CD4-positive, alpha-beta T cell treated with Interleukin-15 for 1 hour (primary cell): ENCODE results near the gene SEMA4G.

Source experiments
- DNase-seq: peaks from one replicate; pipeline ENCODE4 v3.0.0-alpha.2; 2020

SEMA4G gene

GRCh38 chr10:101007915-101008822, 38.9 kb downstream of the SEMA4G start:
- no peak for DNase-seq

GRCh38 chr10:101008823-101009423, 39.6 kb downstream of the SEMA4G start:
- no peak for DNase-seq

DNA sequence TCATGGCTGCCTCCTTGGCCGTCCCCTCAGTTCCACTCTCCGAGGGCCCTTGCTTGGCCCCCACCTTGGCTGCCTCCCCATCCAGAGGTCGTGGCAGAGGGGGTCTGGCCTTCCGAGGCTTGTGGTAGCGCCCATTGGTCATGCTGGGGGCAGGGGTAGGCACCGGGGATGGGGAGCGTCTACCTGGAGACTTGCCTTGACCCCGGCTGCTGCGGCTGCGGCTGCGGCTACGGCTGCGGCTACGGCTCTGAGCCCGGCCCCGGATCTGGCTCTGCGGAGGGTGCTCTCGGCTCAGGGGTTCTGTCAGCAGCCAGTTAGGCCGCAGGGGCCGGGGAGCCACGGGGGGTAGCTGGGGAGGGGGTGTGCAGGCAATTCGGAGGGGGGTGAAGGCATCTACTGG, 41.0 kb downstream of the SEMA4G start:
- DNase-seq = no peak

- DNase-seq = no peak
These were observed 42.5 kb downstream of the SEMA4G start for GRCh38 chr10:101011517-101012423.

GRCh38 chr10:101012525-101013364, 43.4 kb downstream of the SEMA4G start:
- DNase-seq = peak; percentile 78

- DNase-seq = no peak
These were observed 44.1 kb downstream of the SEMA4G start for GRCh38 chr10:101013365-101013825.

GRCh38 chr10:101014230-101014884, 45.1 kb downstream of the SEMA4G start:
- peak; percentile 63 for DNase-seq

- DNase-seq = no peak
These were observed 45.8 kb downstream of the SEMA4G start for GRCh38 chr10:101014966-101015581.

DNA sequence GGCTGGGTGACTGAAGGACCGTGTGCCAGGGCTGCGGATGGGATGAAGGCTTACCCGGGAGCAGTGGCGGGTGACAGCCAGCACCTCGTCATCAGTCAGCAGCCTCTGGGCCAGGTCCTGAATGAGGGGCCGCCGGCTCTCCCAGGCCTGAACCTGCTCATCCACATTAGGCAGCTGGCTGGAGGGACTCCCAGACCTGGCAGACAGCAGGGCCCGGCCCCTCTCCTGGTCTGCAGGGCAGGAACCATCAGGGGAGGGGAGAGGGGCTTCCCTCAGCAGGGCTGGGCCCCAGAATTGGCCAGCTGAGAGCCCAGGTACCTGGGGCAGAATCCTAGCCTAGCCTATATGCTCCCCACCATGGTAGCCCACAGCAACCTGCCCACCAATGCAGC, 46.3 kb downstream of the SEMA4G start:
- DNase-seq = no peak

- DNase-seq = no peak
These were observed 47.5 kb downstream of the SEMA4G start for GRCh38 chr10:101016814-101017213.

DNA sequence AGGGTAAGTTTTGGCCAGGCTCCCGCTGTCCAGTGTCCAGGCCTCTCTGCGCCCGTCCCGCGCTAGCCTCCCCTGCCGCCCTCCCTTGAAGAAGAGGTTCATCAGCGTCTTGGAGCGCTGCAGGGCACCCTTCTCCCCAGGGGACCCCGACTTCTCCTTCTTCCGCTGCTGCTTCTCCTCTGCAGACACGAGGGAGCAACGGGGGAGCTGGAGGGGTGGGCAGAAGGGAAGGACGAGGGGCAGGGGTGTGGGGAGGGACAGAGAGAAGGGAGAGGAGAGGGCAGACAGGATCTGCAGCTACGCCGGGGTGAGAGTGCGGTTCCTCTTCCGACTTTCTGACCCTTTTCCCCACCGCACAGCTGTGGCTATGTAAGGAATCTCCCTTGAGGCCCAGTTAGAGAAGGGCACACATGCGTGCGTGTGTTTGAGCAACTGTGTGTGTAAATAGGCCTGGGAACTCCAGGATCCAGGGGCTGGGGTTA, 48.9 kb downstream of the SEMA4G start:
- DNase-seq = peak; percentile 30

GRCh38 chr10:101018600-101019439, 49.5 kb downstream of the SEMA4G start:
- peak; percentile 66 for DNase-seq
